Astrocyte (in vitro differentiated cells and primary cell): ENCODE measurements around the gene PROB1.

Source experiments
- EZH2 ChIP-seq: IDR thresholded peaks from 2 replicates; pipeline ENCODE4 v1.6.1; 2012; ENCODE audit warnings: mild to moderate bottlenecking, low read length, inconsistent platforms; ENCODE audit not compliant: insufficient read depth
- TF ChIP-seq, protein P1 (sequence below): IDR thresholded peaks from 2 replicates; pipeline ENCODE4 v1.5.1; 2011; ENCODE audit warnings: low read depth, mild to moderate bottlenecking, inconsistent platforms, low read length, moderate library complexity; ENCODE audit not compliant: insufficient read depth

- TF ChIP-seq, protein P1, sequence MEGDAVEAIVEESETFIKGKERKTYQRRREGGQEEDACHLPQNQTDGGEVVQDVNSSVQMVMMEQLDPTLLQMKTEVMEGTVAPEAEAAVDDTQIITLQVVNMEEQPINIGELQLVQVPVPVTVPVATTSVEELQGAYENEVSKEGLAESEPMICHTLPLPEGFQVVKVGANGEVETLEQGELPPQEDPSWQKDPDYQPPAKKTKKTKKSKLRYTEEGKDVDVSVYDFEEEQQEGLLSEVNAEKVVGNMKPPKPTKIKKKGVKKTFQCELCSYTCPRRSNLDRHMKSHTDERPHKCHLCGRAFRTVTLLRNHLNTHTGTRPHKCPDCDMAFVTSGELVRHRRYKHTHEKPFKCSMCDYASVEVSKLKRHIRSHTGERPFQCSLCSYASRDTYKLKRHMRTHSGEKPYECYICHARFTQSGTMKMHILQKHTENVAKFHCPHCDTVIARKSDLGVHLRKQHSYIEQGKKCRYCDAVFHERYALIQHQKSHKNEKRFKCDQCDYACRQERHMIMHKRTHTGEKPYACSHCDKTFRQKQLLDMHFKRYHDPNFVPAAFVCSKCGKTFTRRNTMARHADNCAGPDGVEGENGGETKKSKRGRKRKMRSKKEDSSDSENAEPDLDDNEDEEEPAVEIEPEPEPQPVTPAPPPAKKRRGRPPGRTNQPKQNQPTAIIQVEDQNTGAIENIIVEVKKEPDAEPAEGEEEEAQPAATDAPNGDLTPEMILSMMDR, result no peak
- TF ChIP-seq EZH2, result no peak
These were observed 19.1 kb upstream of the PROB1 start for GRCh38 chr5:139413963-139414362.
